ENCODE measurements around the gene MBLAC1.

DNA sequence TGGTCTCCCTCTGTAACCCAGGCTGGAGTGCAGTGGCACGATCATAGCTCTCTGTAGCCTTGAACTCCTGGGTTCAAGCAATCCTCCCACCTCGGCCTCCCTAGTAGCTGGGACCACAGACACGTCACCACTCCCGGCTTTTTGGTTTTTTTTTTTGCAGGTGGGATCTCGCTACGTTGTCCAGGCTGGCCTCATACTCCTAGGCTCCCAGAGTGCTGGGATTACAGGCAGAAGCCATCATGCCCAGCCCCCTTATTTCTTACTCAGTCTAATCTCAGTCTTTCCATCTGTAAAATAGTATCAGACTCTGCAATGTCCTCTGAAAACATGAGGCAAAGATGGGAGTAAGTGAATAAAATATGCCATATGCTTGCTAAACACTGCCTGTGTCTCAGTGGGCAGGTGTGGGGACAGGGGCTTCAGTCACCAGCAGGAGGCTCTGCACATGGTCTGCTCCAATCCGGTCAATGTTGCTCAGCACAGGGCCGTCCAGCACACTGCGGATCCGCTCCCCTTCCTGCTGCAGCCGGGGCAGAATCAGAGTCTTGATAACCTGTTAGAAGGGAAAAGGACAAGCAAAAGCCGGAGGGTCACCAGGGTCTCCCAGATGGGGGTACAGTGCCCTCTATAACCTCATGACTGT lies 17.1 kb upstream of the MBLAC1 start:
- TF ChIP-seq NR1H2 (CRISPR knock-in tag; IDR thresholded peaks at IDR 0.05) = no peak
- no peak for TF ChIP-seq FOXP1 (CRISPR knock-in tag; IDR thresholded peaks at IDR 0.05; ENCODE audit: borderline replicate concordance)
- TF ChIP-seq, protein P1, sequence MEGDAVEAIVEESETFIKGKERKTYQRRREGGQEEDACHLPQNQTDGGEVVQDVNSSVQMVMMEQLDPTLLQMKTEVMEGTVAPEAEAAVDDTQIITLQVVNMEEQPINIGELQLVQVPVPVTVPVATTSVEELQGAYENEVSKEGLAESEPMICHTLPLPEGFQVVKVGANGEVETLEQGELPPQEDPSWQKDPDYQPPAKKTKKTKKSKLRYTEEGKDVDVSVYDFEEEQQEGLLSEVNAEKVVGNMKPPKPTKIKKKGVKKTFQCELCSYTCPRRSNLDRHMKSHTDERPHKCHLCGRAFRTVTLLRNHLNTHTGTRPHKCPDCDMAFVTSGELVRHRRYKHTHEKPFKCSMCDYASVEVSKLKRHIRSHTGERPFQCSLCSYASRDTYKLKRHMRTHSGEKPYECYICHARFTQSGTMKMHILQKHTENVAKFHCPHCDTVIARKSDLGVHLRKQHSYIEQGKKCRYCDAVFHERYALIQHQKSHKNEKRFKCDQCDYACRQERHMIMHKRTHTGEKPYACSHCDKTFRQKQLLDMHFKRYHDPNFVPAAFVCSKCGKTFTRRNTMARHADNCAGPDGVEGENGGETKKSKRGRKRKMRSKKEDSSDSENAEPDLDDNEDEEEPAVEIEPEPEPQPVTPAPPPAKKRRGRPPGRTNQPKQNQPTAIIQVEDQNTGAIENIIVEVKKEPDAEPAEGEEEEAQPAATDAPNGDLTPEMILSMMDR (IDR thresholded peaks at IDR 0.05) = no peak
- TF ChIP-seq, protein P2, sequence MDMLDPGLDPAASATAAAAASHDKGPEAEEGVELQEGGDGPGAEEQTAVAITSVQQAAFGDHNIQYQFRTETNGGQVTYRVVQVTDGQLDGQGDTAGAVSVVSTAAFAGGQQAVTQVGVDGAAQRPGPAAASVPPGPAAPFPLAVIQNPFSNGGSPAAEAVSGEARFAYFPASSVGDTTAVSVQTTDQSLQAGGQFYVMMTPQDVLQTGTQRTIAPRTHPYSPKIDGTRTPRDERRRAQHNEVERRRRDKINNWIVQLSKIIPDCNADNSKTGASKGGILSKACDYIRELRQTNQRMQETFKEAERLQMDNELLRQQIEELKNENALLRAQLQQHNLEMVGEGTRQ (CRISPR knock-in tag; IDR thresholded peaks at IDR 0.05) = no peak
- TF ChIP-seq ZNF138 (CRISPR knock-in tag; conservative IDR thresholded peaks at IDR 0.05) = no peak
- TF ChIP-seq, protein P3, sequence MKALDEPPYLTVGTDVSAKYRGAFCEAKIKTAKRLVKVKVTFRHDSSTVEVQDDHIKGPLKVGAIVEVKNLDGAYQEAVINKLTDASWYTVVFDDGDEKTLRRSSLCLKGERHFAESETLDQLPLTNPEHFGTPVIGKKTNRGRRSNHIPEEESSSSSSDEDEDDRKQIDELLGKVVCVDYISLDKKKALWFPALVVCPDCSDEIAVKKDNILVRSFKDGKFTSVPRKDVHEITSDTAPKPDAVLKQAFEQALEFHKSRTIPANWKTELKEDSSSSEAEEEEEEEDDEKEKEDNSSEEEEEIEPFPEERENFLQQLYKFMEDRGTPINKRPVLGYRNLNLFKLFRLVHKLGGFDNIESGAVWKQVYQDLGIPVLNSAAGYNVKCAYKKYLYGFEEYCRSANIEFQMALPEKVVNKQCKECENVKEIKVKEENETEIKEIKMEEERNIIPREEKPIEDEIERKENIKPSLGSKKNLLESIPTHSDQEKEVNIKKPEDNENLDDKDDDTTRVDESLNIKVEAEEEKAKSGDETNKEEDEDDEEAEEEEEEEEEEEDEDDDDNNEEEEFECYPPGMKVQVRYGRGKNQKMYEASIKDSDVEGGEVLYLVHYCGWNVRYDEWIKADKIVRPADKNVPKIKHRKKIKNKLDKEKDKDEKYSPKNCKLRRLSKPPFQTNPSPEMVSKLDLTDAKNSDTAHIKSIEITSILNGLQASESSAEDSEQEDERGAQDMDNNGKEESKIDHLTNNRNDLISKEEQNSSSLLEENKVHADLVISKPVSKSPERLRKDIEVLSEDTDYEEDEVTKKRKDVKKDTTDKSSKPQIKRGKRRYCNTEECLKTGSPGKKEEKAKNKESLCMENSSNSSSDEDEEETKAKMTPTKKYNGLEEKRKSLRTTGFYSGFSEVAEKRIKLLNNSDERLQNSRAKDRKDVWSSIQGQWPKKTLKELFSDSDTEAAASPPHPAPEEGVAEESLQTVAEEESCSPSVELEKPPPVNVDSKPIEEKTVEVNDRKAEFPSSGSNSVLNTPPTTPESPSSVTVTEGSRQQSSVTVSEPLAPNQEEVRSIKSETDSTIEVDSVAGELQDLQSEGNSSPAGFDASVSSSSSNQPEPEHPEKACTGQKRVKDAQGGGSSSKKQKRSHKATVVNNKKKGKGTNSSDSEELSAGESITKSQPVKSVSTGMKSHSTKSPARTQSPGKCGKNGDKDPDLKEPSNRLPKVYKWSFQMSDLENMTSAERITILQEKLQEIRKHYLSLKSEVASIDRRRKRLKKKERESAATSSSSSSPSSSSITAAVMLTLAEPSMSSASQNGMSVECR (CRISPR knock-in tag; IDR thresholded peaks at IDR 0.05; ENCODE audit: borderline replicate concordance) = no peak
- TF ChIP-seq, protein P4, sequence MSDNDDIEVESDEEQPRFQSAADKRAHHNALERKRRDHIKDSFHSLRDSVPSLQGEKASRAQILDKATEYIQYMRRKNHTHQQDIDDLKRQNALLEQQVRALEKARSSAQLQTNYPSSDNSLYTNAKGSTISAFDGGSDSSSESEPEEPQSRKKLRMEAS (CRISPR knock-in tag; IDR thresholded peaks at IDR 0.05) = no peak
- no peak for TF ChIP-seq ESRRA (CRISPR knock-in tag; IDR thresholded peaks at IDR 0.05; ENCODE audit: borderline replicate concordance)
- TF ChIP-seq, protein P5, sequence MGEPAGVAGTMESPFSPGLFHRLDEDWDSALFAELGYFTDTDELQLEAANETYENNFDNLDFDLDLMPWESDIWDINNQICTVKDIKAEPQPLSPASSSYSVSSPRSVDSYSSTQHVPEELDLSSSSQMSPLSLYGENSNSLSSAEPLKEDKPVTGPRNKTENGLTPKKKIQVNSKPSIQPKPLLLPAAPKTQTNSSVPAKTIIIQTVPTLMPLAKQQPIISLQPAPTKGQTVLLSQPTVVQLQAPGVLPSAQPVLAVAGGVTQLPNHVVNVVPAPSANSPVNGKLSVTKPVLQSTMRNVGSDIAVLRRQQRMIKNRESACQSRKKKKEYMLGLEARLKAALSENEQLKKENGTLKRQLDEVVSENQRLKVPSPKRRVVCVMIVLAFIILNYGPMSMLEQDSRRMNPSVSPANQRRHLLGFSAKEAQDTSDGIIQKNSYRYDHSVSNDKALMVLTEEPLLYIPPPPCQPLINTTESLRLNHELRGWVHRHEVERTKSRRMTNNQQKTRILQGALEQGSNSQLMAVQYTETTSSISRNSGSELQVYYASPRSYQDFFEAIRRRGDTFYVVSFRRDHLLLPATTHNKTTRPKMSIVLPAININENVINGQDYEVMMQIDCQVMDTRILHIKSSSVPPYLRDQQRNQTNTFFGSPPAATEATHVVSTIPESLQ (CRISPR knock-in tag; IDR thresholded peaks at IDR 0.05) = no peak
- TF ChIP-seq, protein P6, sequence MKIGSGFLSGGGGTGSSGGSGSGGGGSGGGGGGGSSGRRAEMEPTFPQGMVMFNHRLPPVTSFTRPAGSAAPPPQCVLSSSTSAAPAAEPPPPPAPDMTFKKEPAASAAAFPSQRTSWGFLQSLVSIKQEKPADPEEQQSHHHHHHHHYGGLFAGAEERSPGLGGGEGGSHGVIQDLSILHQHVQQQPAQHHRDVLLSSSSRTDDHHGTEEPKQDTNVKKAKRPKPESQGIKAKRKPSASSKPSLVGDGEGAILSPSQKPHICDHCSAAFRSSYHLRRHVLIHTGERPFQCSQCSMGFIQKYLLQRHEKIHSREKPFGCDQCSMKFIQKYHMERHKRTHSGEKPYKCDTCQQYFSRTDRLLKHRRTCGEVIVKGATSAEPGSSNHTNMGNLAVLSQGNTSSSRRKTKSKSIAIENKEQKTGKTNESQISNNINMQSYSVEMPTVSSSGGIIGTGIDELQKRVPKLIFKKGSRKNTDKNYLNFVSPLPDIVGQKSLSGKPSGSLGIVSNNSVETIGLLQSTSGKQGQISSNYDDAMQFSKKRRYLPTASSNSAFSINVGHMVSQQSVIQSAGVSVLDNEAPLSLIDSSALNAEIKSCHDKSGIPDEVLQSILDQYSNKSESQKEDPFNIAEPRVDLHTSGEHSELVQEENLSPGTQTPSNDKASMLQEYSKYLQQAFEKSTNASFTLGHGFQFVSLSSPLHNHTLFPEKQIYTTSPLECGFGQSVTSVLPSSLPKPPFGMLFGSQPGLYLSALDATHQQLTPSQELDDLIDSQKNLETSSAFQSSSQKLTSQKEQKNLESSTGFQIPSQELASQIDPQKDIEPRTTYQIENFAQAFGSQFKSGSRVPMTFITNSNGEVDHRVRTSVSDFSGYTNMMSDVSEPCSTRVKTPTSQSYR (CRISPR knock-in tag; IDR thresholded peaks at IDR 0.05) = no peak
- TF ChIP-seq GTF2I (CRISPR knock-in tag; conservative IDR thresholded peaks at IDR 0.05) = no peak
- no peak for TF ChIP-seq ZNF396 (CRISPR knock-in tag; IDR thresholded peaks at IDR 0.05; ENCODE audit: borderline replicate concordance)
